Thoracic aorta (tissue), 2 donors: Measurements from ENCODE around the gene OSBPL3. TPM values are rescaled to one million over a fixed set of nuclear protein-coding genes. Genes with fewer than 3 reads are reported as not detected.

ENCODE experiments used
- ATAC-seq: fragments of 150-250 bp; one replicate; pipeline ENCODE4 v1.8.0; 2017; ENCODE audit warnings: low read depth; ENCODE audit not compliant: insufficient number of reproducible peaks, low FRiP score
- DNase-seq: peaks from one replicate; pipeline ENCODE4 v3.0.0-alpha.2; 2020; ENCODE audit warnings: low spot score
- H3K27ac ChIP-seq, 2 donors: fragments of 200-600 bp; sonication (generic); 1 replicate in 1 of 2; 2 replicates in 1 of 2; pipeline ENCODE4 v1.5.1; 2016; ENCODE audit warnings: mild to moderate bottlenecking in 2 of 2, moderate library complexity in 2 of 2
- H3K27me3 ChIP-seq: fragments of 200-600 bp; sonication (generic); replicated peaks from 2 replicates; pipeline ENCODE4 v1.6.0; 2016; ENCODE audit warnings: mild to moderate bottlenecking; ENCODE audit not compliant: insufficient read depth
- H3K36me3 ChIP-seq: fragments of 200-600 bp; sonication (generic); one replicate; pipeline ENCODE4 v1.5.1; 2016
- H3K4me1 ChIP-seq, 2 donors: fragments of 200-600 bp; sonication (generic); 1 replicate in 1 of 2; 2 replicates in 1 of 2; pipeline versions ENCODE4 v1.5.1 to v1.6.0; 2016; ENCODE audit warnings: low read depth in 2 of 2, mild to moderate bottlenecking in 1 of 2; ENCODE audit not compliant: control insufficient read depth in 1 of 2
- H3K4me3 ChIP-seq: fragments of 200-600 bp; sonication (generic); 2 replicates; pipeline ENCODE4 v1.5.1; 2016; ENCODE audit warnings: mild to moderate bottlenecking
- H3K9me3 ChIP-seq: fragments of 200-600 bp; sonication (generic); 2 replicates; pipeline ENCODE4 v1.5.1; 2016
- total RNA-seq, 2 donors: library from RNA; depleted of rRNA; stranded (reverse); fragments of >200 nt; gene quantifications; one replicate each; pipeline versions ENCODE4 v1.1.0 to v1.2.3, GENCODE V29; 2016
- TF ChIP-seq, protein P1 (sequence below): fragments of 200-600 bp; sonication (generic); IDR thresholded peaks from one replicate; pipeline ENCODE4 v1.5.1; 2019; ENCODE audit warnings: antibody characterized with exemption

The OSBPL3 gene
- total RNA-seq, 2 donors from 2014 or later = 5.5 to 7.9 TPM

DNA sequence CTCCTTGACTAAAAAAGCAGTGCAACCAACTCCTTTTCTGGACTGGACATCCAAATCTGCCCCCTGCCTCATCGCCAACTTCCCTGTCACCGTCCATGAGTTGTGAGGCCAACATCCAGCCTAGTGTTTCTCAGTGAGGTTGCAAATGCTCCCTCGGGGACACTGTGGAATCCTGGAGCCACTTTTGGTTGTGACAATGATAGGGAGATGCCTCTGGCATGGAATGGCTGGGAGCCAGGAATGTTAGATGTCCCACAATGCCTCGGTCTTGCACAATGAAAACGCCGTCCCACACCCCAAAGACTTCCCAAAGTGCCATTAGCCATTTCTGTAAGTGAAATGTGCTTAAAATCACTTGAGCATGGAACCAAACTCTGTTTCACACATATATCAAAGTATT is 105.2 kb downstream of the OSBPL3 start:
- TF ChIP-seq, protein P1, sequence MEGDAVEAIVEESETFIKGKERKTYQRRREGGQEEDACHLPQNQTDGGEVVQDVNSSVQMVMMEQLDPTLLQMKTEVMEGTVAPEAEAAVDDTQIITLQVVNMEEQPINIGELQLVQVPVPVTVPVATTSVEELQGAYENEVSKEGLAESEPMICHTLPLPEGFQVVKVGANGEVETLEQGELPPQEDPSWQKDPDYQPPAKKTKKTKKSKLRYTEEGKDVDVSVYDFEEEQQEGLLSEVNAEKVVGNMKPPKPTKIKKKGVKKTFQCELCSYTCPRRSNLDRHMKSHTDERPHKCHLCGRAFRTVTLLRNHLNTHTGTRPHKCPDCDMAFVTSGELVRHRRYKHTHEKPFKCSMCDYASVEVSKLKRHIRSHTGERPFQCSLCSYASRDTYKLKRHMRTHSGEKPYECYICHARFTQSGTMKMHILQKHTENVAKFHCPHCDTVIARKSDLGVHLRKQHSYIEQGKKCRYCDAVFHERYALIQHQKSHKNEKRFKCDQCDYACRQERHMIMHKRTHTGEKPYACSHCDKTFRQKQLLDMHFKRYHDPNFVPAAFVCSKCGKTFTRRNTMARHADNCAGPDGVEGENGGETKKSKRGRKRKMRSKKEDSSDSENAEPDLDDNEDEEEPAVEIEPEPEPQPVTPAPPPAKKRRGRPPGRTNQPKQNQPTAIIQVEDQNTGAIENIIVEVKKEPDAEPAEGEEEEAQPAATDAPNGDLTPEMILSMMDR = no peak
- H3K27ac ChIP-seq = no peak overlapping the region
- H3K27me3 ChIP-seq = no peaks in the 10 kb centered on the region
- H3K4me3 ChIP-seq = no peak overlapping the region
- DNase-seq (no peak), ATAC-seq (no peak)
- no peaks in the 10 kb centered on the region for H3K36me3 ChIP-seq
- no peaks in the 10 kb centered on the region for H3K9me3 ChIP-seq
- no peaks in the 10 kb centered on the region for H3K4me1 ChIP-seq

DNA sequence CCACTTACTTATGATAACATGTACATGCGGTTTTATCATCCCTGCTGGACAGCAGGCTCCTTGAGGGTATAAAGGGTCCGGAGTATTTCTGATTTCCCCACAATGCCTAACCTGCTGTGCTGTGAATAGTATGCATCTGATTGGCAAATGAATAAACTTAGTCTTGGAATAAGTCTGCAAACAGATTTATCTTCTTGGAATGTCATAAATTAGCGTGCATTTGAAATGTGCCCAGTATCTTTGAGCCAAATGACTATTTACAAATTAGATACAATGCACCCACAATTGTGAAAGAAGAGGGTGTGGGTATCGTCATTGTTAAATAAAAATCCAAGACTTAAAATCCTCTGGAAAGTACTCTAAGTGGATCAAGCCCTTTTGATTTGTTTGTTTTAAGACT is 106.0 kb downstream of the OSBPL3 start:
- no peaks in the 10 kb centered on the region for H3K9me3 ChIP-seq
- no peak overlapping the region for H3K4me3 ChIP-seq
- no peak overlapping the region for H3K27ac ChIP-seq
- H3K36me3 ChIP-seq = no peaks in the 10 kb centered on the region
- TF ChIP-seq, protein P1 = no peak
- no peaks in the 10 kb centered on the region for H3K4me1 ChIP-seq
- H3K27me3 ChIP-seq = no peaks in the 10 kb centered on the region
- ATAC-seq (no peak), DNase-seq (no peak)

DNA sequence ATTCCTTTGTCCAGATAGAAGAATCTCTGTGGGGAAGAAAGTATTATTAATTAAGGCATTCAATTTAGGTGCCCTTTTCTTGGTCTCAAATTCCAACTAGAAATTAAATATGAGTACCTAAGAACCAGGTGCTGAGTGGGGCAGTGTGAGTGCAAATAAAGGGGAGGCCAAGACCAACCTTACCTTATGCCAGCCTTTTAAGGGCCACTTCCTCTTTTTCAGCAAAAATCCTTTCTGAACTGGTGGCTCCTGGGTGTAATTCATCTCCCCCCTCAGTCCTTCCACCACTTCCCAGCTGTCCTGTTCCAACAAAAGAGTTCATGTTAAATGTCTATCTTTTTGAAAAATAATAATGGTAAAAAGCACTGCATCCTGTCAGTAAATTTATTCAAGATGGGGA is 108.2 kb downstream of the OSBPL3 start:
- H3K9me3 ChIP-seq = no peaks in the 10 kb centered on the region
- H3K4me3 ChIP-seq = no peak overlapping the region
- H3K4me1 ChIP-seq = no peaks in the 10 kb centered on the region
- H3K27me3 ChIP-seq = no peaks in the 10 kb centered on the region
- H3K36me3 ChIP-seq = no peaks in the 10 kb centered on the region
- TF ChIP-seq, protein P1 = no peak
- no peak for ATAC-seq
- no peak for DNase-seq
- H3K27ac ChIP-seq = no peak overlapping the region

- no peak for DNase-seq
- H3K27ac ChIP-seq = no peak overlapping the region
- no peaks in the 10 kb centered on the region for H3K36me3 ChIP-seq
- ATAC-seq = no peak
- no peaks in the 10 kb centered on the region for H3K27me3 ChIP-seq
- no peak overlapping the region for H3K4me3 ChIP-seq
- no peaks in the 10 kb centered on the region for H3K4me1 ChIP-seq
- no peaks in the 10 kb centered on the region for H3K9me3 ChIP-seq
- TF ChIP-seq, protein P1 = no peak
Measured at GRCh38 chr7:24870766-24871165, 109.2 kb downstream of the OSBPL3 start.

GRCh38 chr7:24869572-24869971 is 110.4 kb downstream of the OSBPL3 start:
- no peak overlapping the region for H3K4me3 ChIP-seq
- ATAC-seq = no peak
- H3K9me3 ChIP-seq = no peaks in the 10 kb centered on the region
- no peaks in the 10 kb centered on the region for H3K4me1 ChIP-seq
- no peaks in the 10 kb centered on the region for H3K27me3 ChIP-seq
- TF ChIP-seq, protein P1 = no peak
- H3K36me3 ChIP-seq = no peaks in the 10 kb centered on the region
- no peak for DNase-seq
- no peak overlapping the region for H3K27ac ChIP-seq
